ENCODE data around the gene ANKRD35.

ANKRD35 gene

DNA sequence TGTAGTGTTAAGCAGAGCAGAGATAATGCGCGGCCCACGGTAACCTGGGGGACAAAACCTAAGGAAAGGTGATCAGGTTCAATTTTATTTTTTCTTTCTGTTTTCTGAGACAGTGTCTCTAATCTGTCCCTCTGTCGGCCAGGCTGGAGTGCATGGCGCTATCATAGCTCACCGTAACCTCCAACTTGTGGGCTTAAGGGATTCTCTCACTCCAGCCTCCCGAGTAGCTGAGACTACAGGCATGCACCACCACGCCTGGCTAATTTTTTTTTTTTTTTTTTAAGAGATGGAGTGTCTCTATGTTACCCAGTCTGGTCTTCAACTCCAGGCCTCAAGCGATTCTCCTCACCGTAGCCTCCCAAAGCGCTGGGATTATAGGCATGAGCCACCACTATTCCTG, 724 bp upstream of the ANKRD35 start:
- no peak for DNase-seq (ENCODE audit: low read depth)
- peak overlapping the region; percentile 64 for H3K4me3 ChIP-seq (ENCODE audit: low read length)
- TF ChIP-seq, protein P1, sequence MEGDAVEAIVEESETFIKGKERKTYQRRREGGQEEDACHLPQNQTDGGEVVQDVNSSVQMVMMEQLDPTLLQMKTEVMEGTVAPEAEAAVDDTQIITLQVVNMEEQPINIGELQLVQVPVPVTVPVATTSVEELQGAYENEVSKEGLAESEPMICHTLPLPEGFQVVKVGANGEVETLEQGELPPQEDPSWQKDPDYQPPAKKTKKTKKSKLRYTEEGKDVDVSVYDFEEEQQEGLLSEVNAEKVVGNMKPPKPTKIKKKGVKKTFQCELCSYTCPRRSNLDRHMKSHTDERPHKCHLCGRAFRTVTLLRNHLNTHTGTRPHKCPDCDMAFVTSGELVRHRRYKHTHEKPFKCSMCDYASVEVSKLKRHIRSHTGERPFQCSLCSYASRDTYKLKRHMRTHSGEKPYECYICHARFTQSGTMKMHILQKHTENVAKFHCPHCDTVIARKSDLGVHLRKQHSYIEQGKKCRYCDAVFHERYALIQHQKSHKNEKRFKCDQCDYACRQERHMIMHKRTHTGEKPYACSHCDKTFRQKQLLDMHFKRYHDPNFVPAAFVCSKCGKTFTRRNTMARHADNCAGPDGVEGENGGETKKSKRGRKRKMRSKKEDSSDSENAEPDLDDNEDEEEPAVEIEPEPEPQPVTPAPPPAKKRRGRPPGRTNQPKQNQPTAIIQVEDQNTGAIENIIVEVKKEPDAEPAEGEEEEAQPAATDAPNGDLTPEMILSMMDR (IDR thresholded peaks at IDR 0.05; ENCODE audit: insufficient read depth, low read depth, low read length, missing control alignments): no peak

DNA sequence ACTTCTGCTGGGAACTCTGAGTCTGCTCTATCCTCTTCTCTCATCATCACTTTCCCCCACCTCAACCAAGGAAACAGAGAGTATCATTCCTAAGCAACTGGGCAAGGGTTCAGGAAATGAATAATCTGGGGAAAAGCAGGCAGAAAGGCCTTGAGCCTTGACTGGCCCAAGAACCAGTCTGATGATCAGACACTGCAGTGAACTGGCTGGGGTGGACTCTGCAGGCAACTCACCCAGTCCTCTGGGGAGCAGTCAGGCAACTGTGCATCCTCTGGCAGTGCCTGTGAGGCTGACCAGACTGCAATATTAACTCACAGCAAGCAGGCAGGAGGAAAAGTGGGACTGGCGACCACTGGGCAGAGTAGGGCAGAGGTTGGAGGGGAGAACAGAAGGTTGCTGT, 991 bp downstream of the ANKRD35 start:
- DNase-seq (ENCODE audit: low read depth): peak; percentile 13
- peak overlapping the region; percentile 64 for H3K4me3 ChIP-seq (ENCODE audit: low read length)
- TF ChIP-seq, protein P1 (IDR thresholded peaks at IDR 0.05; ENCODE audit: insufficient read depth, low read depth, low read length, missing control alignments): no peak

DNA sequence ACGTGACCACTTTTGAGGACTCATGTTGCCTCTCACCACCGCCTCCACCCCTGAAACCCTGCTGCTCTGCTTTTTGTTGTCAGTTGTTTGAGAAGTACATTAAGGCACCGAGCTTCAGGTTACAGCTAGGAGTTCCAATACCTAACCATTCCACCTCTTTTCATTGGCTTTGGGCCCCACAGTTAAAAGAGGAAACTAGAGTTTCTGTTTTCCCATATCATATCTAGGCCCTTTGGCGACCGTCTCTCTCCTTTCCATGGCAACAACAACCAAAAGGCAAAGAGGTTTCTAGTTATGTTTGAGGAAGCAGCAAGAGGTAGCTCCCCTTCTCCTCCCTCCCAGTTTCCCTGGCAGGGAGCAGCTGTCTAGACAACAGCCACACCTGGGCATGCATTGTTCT, 5.9 kb downstream of the ANKRD35 start:
- no peak overlapping the region for H3K4me3 ChIP-seq (ENCODE audit: low read length)
- peak; percentile 36 for DNase-seq (ENCODE audit: low read depth)
- TF ChIP-seq, protein P1 (IDR thresholded peaks at IDR 0.05; ENCODE audit: insufficient read depth, low read depth, low read length, missing control alignments): no peak

DNA sequence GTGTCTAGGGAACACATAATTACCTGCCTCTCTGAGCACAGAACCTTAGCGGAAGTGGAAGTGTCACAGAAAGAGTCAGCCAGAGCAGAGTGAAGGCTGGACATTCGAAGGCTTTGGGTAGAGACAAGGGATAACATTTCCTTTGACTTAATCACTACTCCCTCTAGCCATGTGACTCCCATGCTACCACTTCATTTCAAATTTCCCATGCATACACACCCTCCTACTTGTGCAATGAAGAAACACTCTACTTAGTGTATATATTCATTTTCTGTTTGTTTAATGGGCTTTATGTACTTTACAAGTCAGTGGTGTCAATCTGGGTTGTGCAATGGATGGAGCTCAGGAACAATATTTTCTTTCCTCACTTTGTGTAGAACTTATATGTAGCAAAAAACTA, 6.9 kb downstream of the ANKRD35 start:
- peak; percentile 90 for DNase-seq (ENCODE audit: low read depth)
- TF ChIP-seq, protein P1 (IDR thresholded peaks at IDR 0.05; ENCODE audit: insufficient read depth, low read depth, low read length, missing control alignments): no peak
- H3K4me3 ChIP-seq (ENCODE audit: low read length): no peak overlapping the region

DNA sequence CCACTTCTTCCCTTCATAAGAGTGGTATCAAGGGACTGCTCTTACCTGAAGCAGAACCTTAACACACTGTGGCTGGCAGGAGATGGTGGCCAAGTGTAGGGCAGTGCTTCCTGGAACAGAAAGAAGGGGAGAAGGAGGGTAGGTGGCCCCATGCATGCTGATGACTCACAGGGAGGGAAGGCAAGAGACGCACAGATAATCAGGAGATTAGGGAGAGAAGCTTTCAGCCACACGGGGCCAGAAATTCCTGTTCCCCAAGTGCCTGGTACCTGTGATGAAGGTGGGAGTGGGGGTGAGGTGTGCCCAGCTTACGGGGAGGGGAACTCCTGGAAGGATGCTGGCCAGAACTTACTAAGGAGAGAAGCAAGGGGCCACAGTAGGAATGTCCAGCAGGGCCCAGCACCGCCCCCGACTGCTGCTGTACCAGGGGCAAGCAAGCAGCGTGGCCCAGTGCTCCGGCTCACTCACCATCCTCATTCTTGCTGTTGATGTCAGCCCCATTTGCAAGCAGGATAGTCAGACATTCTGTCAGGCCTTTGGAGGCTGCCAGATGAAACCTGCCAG, 7.7 kb downstream of the ANKRD35 start:
- peak; percentile 90 for DNase-seq (ENCODE audit: low read depth)
- TF ChIP-seq, protein P1 (IDR thresholded peaks at IDR 0.05; ENCODE audit: insufficient read depth, low read depth, low read length, missing control alignments): no peak
- no peak overlapping the region for H3K4me3 ChIP-seq (ENCODE audit: low read length)

DNA sequence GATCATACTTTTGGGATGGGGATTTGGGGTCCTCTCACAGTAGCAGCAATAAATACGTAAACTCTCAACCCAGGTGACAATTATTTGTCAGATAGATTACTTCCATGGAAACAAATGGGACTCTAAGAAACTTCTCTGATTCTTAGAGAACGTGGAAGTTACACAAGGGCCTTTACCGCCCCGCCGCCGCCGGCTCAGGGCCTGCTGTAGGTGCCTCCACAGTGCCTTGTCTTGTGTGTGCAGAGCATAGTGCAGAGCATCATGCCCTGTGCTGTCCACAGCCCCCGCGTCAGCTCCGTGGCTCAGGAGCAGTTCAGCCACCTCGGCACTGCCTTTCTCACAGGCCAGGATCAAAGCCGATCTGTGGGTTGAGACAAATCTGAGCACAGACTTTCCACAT, 11.0 kb downstream of the ANKRD35 start:
- DNase-seq (ENCODE audit: low read depth): no peak
- H3K4me3 ChIP-seq (ENCODE audit: low read length): no peak overlapping the region
- TF ChIP-seq, protein P1 (IDR thresholded peaks at IDR 0.05; ENCODE audit: insufficient read depth, low read depth, low read length, missing control alignments): no peak

Measured in epithelial cell of esophagus (primary cell).